NCI-H2227 (cell line): ENCODE results near the gene POLD1.
A peak's percentile ranks its signal among the peaks of the same experiment; 100 is the strongest.
"Not testable (repeated sequence)": the region's sequence is repeated elsewhere in the genome, so short reads cannot be mapped to it uniquely, and the experiment has no call there.

Experiments used
- DNase-seq: peaks from one replicate; lab custom pipeline; 2025; ENCODE audit not compliant: unreplicated experiment; lab: John Stamatoyannopoulos, UW

The POLD1 gene

GRCh38 chr19:50390295-50390694, 6.1 kb downstream of the POLD1 start:
- not testable (repeated sequence) for DNase-seq

DNA sequence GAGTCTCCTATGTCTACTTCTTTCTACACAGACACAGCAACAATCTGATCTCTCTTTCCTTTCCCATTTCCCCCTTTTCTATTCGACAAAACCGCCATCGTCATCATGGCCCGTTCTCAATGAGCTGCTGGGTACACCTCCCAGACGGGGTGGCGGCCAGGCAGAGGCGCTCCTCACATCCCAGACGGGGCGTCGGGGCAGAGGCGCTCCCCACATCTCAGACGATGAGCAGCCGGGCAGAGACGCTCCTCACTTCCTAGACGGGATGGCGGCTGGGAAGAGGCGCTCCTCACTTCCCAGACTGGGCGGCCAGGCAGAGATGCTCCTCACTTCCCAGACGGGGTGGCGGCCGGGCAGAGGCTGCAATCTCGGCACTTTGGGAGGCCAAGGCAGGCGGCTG, 6.8 kb downstream of the POLD1 start:
- DNase-seq, result not testable (repeated sequence)

DNA sequence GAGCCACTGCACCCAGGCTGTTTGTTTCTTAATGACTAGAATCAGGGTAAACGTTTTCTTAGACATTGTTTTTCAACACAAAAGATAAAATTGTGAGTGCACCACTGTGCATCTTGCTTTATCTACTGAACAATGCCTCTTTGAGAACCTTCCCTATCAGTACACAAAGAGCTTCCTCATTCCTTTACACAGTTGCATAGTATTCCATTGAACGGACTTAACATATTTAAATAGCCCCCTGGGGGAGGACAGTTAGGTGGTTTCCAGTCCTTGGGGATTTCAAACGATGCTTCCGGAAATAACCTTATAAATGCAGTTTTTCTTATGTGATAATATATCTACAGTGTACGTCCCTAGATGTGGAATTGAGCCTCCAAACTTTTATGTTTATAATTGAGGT, 8.6 kb downstream of the POLD1 start:
- no peak for DNase-seq

- no peak for DNase-seq
These were observed 9.4 kb downstream of the POLD1 start for GRCh38 chr19:50393589-50393988.

DNA sequence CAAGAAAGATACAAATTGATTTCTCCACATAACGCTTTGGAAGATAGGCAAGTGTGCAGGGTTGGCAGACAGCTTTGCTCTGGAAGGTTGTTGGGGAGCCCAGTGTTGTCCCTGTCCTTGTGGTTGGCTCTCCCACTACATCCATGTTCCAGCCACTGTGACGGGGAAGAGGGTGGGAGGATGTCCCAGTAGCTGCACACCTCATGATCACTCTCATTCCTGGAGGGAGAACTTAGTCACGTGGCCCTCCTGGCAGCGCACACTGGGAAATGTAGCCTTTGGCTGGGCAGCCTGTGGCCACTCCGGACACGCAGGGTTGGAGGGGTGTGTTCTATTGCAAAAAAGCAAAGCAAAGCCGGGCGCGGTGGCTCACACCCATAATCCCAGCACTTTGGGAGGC, 9.9 kb downstream of the POLD1 start:
- DNase-seq, result no peak

DNA sequence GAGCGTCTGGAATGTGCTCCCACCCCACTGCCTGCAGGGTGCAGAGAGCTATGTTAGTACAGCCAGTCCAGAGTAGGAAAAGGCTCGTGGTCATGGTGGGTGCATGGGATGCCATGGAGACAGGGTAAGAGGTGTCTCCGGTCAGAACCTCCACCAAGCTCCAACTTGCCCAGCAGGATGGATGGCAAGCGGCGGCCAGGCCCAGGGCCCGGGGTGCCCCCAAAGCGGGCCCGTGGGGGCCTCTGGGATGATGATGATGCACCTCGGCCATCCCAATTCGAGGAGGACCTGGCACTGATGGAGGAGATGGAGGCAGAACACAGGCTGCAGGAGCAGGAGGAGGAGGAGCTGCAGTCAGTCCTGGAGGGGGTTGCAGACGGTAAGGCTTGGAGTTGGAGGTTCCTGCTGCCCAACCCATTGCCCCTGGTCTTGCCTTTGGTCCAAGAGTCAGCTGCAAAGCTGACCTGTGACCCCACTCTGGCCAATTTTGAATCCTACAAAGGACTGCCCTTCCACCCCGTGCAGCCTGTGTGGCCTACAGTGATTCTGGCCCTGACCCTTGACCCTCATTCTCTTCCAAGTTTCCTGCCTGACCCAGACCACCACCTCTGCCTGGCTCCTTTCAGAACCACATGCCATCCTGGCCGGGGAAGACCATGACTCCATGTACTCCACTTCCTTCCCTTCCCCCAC, 14.7 kb downstream of the POLD1 start:
- DNase-seq, result no peak

GRCh38 chr19:50399368-50399745, 15.2 kb downstream of the POLD1 start:
- DNase-seq, result no peak

GRCh38 chr19:50401605-50402450, 17.7 kb downstream of the POLD1 start:
- no peak for DNase-seq

- DNase-seq, result no peak
These were observed 18.6 kb downstream of the POLD1 start for GRCh38 chr19:50402544-50403301.

DNA sequence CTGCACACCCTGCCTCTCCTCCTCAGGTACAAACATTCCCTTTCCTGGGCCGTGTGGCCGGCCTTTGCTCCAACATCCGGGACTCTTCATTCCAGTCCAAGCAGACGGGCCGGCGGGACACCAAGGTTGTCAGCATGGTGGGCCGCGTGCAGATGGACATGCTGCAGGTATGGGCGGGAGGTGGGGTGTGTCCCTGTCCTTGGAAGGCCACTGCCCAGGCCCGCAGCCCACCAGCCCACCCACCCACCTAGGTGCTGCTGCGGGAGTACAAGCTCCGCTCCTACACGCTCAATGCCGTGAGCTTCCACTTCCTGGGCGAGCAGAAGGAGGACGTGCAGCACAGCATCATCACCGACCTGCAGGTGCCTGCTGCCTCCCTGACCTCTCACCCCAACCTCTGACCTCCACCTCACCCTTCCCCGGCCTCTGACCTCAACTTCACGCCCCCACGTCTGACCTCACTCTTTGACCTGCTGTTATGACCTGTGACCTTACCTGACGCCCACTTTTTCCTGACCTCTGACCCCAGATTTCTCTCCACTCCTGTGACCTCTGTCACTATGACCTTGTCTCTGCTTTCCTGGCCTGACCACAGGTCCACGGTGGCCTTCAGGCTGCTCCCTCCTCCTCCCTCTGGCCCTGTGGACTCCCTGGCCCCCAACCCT, 22.1 kb downstream of the POLD1 start:
- no peak for DNase-seq

DNA sequence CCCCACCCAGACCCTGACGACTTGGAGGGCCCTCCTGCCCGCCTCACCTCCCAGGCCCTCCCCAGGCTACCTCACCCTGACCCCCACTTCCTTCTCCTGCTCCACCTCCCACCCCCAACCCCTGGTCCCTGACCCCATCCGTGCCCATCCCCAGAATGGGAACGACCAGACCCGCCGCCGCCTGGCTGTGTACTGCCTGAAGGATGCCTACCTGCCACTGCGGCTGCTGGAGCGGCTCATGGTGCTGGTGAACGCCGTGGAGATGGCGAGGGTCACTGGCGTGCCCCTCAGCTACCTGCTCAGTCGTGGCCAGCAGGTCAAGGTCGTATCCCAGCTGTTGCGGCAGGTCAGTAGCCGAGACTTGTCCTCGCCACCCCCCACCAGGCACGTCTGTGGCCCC, 22.7 kb downstream of the POLD1 start:
- no peak for DNase-seq

DNA sequence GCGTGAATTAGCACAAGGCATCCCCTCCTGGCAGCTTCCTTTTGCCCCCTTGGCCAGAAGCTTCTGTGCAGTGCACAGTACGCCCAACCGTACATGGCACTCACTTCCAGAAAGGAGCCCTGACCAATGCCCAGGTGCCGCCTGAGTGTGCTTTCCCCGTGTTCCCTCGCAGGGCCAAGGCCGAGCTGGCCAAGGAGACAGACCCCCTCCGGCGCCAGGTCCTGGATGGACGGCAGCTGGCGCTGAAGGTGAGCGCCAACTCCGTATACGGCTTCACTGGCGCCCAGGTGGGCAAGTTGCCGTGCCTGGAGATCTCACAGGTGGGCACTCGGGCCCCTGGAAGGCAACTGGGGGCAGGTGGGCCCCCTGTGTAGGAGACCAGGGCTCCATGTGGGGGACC, 25.2 kb downstream of the POLD1 start:
- DNase-seq, result no peak

DNA sequence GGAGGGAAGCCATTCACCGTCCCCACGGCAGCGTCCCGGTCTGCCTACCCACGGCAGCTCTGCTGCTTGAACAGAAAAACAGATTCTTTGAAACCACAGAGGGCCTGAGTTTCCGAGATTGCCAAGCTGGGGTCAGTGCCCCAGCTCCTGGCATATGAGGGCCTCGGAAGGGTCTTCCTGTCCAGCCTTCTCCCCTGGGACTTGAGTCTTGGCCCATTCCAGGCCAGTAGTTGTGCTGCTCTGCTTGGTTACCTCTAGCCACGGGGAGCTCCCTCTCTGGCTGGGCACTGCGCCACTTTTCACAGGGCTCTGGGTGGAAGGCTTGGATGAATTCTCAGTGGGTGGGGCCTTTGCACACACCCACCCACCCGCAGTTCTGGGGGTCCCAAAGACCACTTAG, 26.0 kb downstream of the POLD1 start:
- DNase-seq, result no peak

GRCh38 chr19:50412419-50412818, 28.3 kb downstream of the POLD1 start:
- no peak for DNase-seq

DNA sequence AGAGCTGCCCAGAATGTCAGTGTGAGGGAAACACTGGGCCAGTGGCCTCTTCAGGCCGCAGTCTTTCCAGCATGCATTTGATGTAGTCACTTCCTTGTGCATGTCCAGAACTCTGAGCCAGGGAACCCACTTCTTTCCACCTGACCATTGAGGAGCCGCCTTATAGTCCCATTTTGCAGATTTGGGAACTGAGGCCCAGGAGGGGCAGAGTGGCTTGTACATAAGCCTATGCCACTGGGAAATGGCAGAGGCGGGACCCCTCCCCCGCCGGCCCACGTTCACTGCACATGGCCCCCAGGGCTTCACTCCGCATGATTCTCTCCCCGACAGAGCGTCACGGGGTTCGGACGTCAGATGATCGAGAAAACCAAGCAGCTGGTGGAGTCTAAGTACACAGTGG, 28.9 kb downstream of the POLD1 start:
- DNase-seq, result no peak

DNA sequence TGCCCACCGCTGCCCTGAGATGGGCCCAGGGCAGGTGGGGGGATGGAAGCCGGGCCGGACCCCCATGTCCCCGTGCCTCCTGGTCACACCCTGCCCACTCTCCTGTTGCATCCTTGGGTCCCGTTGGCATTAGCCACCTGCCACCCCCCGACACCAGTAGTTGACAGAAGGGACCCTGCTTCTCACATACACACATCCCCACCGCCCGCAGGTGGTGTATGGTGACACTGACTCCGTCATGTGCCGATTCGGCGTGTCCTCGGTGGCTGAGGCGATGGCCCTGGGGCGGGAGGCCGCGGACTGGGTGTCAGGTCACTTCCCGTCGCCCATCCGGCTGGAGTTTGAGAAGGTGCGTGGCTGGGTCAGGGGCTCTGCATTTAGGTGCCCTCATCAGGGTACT, 29.4 kb downstream of the POLD1 start:
- DNase-seq, result no peak

GRCh38 chr19:50414864-50415660, 30.9 kb downstream of the POLD1 start:
- DNase-seq, result peak; percentile 35

DNA sequence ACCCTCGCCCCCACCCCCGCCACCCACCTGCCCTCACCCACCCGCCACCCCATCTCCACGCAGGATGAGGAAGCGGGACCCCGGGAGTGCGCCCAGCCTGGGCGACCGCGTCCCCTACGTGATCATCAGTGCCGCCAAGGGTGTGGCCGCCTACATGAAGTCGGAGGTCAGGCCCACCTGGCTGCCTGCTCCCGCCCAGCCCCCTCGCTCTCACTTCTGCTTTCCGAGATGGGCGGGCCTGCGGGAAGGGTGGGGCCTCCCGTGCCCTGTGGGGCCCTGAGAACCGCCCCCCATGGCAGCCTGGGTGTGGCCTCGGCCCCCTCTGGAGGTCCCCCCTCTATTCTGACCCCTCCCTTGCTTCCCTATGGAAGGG, 31.5 kb downstream of the POLD1 start:
- DNase-seq, result no peak

DNA sequence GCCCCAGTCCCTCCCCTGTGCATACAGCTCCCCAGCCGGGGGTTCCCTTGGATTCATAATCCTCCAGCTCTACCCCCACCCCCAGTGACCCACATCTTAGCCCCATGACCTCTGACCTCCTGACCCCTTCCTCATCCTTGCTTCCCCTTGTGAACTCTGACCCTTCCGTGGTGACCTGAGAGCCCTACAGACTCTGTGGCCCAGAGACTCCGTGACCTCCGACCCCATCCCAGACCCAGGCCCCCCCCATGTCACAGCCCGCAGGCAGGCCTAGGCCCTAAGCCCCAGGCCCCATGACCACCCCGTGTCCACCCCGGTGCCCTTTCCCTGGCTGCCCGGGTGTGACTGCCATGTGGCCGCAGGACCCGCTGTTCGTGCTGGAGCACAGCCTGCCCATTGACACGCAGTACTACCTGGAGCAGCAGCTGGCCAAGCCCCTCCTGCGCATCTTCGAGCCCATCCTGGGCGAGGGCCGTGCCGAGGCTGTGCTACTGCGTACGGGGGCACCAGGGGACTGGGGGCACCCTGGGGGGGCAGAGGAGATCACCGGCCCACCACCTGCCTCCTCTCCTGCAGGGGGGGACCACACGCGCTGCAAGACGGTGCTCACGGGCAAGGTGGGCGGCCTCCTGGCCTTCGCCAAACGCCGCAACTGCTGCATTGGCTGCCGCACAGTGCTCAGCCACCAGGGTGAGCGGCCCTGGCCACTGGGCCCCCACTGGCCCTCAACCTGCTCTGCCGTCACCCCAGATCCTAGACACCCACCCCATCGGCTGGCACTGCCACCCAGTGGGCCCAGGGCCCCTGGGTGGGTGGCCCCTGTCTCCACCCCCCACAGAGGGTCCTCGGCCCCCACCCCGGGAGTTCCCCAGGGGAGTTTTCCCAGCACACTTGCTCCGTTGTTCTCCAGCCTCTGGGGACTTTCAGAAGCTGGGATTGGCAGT, 32.2 kb downstream of the POLD1 start:
- DNase-seq, result no peak
